HG03457 (cell line): ENCODE results near the gene PSTK.
A peak's percentile ranks its signal among the peaks of the same experiment; 100 is the strongest.

Experiments used
- ATAC-seq: cut with Tn5 transposase; IDR thresholded peaks from one replicate; pipeline ENCODE4 v1.9.1; 2021; ENCODE audit warnings: moderate number of reproducible peaks; ENCODE audit not compliant: unreplicated experiment

PSTK gene

GRCh38 chr10:122992031-122992585 lies 11.9 kb downstream of the PSTK start:
- no peak for ATAC-seq

- no peak for ATAC-seq
These were observed 13.7 kb downstream of the PSTK start for GRCh38 chr10:122993797-122994336.

GRCh38 chr10:122995936-122996335 lies 15.7 kb downstream of the PSTK start:
- ATAC-seq, result no peak

GRCh38 chr10:122997864-122998263 lies 17.7 kb downstream of the PSTK start:
- no peak for ATAC-seq

GRCh38 chr10:122998360-122998917 lies 18.2 kb downstream of the PSTK start:
- ATAC-seq, result no peak

- no peak for ATAC-seq
These were observed 18.7 kb downstream of the PSTK start for GRCh38 chr10:122998934-122999333.

GRCh38 chr10:122999347-122999746 lies 19.1 kb downstream of the PSTK start:
- ATAC-seq, result no peak

GRCh38 chr10:123000155-123000554 lies 20.0 kb downstream of the PSTK start:
- ATAC-seq, result no peak

GRCh38 chr10:123001370-123001769 lies 21.2 kb downstream of the PSTK start:
- ATAC-seq, result no peak

- no peak for ATAC-seq
These were observed 24.1 kb downstream of the PSTK start for GRCh38 chr10:123004298-123004697.

- no peak for ATAC-seq
These were observed 27.6 kb downstream of the PSTK start for GRCh38 chr10:123007558-123008354.

GRCh38 chr10:123008355-123009104 lies 28.3 kb downstream of the PSTK start, which contains the start of the genes ACADSB and IKZF5:
Gene ACADSB, plus strand, starts transcription at chr10:123009006. Its CDS starts 24 bp downstream, at chr10:123009030.
Gene IKZF5, minus strand, starts transcription at chr10:123008795. Its CDS starts 10,170 bp downstream, at chr10:122998625.
- ATAC-seq, result peak; percentile 80

- peak; percentile 20 for ATAC-seq
These were observed 29.1 kb downstream of the PSTK start for GRCh38 chr10:123009105-123009820.

- no peak for ATAC-seq
These were observed 31.8 kb downstream of the PSTK start for GRCh38 chr10:123011987-123012386.

- no peak for ATAC-seq
These were observed 33.5 kb downstream of the PSTK start for GRCh38 chr10:123013456-123014419.

GRCh38 chr10:123014772-123015171 lies 34.6 kb downstream of the PSTK start:
- ATAC-seq, result no peak

- no peak for ATAC-seq
These were observed 36.0 kb downstream of the PSTK start for GRCh38 chr10:123016228-123016627.

- ATAC-seq, result no peak
These were observed 37.4 kb downstream of the PSTK start for GRCh38 chr10:123017421-123018165.

GRCh38 chr10:123018531-123018930 lies 38.3 kb downstream of the PSTK start:
- ATAC-seq, result no peak
